ENCODE data around the gene ITGB7.

DNA sequence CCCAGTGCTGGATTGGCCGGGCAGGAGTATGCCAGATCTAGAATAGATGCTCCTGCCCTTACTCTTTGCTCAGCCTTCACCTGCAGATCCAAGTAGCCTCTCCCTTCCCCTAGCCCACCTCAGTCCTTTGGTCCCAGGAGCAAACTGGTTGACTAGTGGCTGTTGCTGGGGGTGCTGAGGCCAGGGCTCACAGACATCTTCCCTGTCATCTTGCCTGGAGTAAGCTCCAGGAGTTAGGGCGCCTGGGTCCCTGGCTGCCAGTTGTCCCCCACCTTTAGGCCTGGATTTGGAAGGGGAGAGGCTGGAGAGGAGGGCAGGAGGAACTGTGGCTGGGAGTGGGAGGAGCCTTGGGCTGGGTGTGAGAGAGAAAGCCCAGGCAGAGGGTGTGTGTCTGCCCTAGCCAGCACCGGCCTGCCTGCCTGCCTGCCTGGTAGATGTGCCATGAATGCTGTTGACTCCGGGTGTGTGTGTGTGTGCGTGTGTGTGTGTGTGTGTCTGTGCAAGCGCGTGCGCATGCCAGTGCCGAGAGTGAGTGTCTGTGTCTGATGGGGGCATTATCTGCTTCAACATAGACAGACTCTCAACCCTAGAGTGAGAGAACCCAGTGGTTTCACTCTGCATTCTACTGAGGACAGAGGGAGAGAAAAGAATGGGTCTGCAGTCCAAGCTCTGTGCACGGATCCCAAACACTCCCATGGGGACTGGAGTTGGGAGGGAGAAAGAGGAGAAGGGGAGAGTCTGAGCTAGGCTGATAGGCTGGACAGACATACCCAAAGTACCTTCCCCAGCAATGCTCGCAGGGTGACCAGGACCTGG, 25.8 kb upstream of the ITGB7 start:
- TF ChIP-seq, protein P1, sequence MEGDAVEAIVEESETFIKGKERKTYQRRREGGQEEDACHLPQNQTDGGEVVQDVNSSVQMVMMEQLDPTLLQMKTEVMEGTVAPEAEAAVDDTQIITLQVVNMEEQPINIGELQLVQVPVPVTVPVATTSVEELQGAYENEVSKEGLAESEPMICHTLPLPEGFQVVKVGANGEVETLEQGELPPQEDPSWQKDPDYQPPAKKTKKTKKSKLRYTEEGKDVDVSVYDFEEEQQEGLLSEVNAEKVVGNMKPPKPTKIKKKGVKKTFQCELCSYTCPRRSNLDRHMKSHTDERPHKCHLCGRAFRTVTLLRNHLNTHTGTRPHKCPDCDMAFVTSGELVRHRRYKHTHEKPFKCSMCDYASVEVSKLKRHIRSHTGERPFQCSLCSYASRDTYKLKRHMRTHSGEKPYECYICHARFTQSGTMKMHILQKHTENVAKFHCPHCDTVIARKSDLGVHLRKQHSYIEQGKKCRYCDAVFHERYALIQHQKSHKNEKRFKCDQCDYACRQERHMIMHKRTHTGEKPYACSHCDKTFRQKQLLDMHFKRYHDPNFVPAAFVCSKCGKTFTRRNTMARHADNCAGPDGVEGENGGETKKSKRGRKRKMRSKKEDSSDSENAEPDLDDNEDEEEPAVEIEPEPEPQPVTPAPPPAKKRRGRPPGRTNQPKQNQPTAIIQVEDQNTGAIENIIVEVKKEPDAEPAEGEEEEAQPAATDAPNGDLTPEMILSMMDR (IDR thresholded peaks at IDR 0.05; ENCODE audit: extremely low read depth in 1 of 2, insufficient read depth in 1 of 2, low read depth in 1 of 2, low read length in 2 of 2) = no peak
- no peak for TF ChIP-seq JUN (IDR thresholded peaks at IDR 0.05; ENCODE audit: borderline replicate concordance, insufficient read depth, insufficient read length, low read depth)
- TF ChIP-seq, protein P2, sequence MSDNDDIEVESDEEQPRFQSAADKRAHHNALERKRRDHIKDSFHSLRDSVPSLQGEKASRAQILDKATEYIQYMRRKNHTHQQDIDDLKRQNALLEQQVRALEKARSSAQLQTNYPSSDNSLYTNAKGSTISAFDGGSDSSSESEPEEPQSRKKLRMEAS (IDR thresholded peaks at IDR 0.05; ENCODE audit: insufficient read depth, insufficient read length) = no peak

Measured in endothelial cell of umbilical vein (primary cell).